PC-3 (cell line): ENCODE measurements around the gene NDFIP2. TPM values are rescaled to one million over a fixed set of nuclear protein-coding genes. Genes with fewer than 3 reads are reported as not detected.
A peak's percentile ranks its signal among the peaks of the same experiment; 100 is the strongest.

Source experiments
- ATAC-seq: fragments of 200-7000 bp; cut with Tn5 transposase; 2 replicates; pipeline ENCODE4 v1.9.1; 2020; ENCODE audit warnings: mild to moderate bottlenecking, moderate library complexity
- BruUV-seq: library from RNA; stranded (reverse); fragments of 400-500 nt; replicated peaks from 2 replicates; lab custom pipeline; 2021; lab: Mats Ljungman, UMichigan
- CTCF ChIA-PET: fragments of 300-600 bp; sonication (Branson Sonifier 250); formaldehyde crosslinking; loops from one replicate; lab custom pipeline; 2022; ENCODE audit warnings: antibody characterized with exemption; lab: Charles Lee
- POLR2A ChIA-PET: fragments of 300-600 bp; sonication (Branson Sonifier 250); formaldehyde crosslinking; loops from one replicate; lab custom pipeline; 2022; ENCODE audit warnings: antibody characterized with exemption; ENCODE audit not compliant: unreplicated experiment; lab: Charles Lee
- DNase-seq: peaks from one replicate; pipeline ENCODE4 v3.0.0-alpha.2; 2015
- H2AFZ ChIP-seq: fragments of 300-600 bp; sonication (generic); 2 replicates; pipeline ENCODE4 v1.6.0; 2016; ENCODE audit warnings: antibody characterized with exemption, low read length
- H3F3A ChIP-seq: fragments of 300-600 bp; sonication (generic); one replicate; pipeline ENCODE4 v1.6.0; 2017; ENCODE audit warnings: antibody characterized with exemption, low read length, control low read depth, mild to moderate bottlenecking; ENCODE audit not compliant: unreplicated experiment
- H3K27ac ChIP-seq: fragments of 300-600 bp; sonication (generic); 2 replicates; pipeline ENCODE4 v1.5.1; 2016; ENCODE audit warnings: mild to moderate bottlenecking, low read length
- H3K27me3 ChIP-seq: fragments of 300-600 bp; sonication (generic); 2 replicates; pipeline ENCODE4 v1.6.1; 2016; ENCODE audit warnings: low read length, mixed read lengths
- H3K36me3 ChIP-seq: fragments of 300-600 bp; sonication (generic); 2 replicates; pipeline ENCODE4 v1.6.1; 2016; ENCODE audit warnings: low read depth, mixed run types, low read length, mixed read lengths
- H3K4me1 ChIP-seq: fragments of 300-600 bp; sonication (generic); 2 replicates; pipeline ENCODE4 v1.5.1; 2016; ENCODE audit warnings: low read length; ENCODE audit not compliant: insufficient read depth
- H3K4me2 ChIP-seq: fragments of 300-600 bp; sonication (generic); 2 replicates; pipeline ENCODE4 v1.6.0; 2016; ENCODE audit warnings: low read length
- H3K4me3 ChIP-seq: fragments of 300-600 bp; sonication (generic); 2 replicates; pipeline ENCODE4 v1.5.1; 2016; ENCODE audit warnings: mild to moderate bottlenecking, low read length, mixed read lengths
- H3K79me2 ChIP-seq: fragments of 300-600 bp; sonication (generic); 2 replicates; pipeline ENCODE4 v1.6.1; 2017; ENCODE audit warnings: low read length, mixed read lengths
- H3K9ac ChIP-seq: fragments of 300-600 bp; sonication (generic); 2 replicates; pipeline ENCODE4 v1.6.0; 2016; ENCODE audit warnings: mild to moderate bottlenecking, low read length
- H3K9me2 ChIP-seq: fragments of 300-600 bp; sonication (generic); replicated peaks from 2 replicates; pipeline ENCODE4 v1.6.1; 2016; ENCODE audit warnings: mixed run types, low read length, mixed read lengths
- H3K9me3 ChIP-seq: fragments of 300-600 bp; sonication (generic); 2 replicates; pipeline ENCODE4 v1.6.1; 2016; ENCODE audit warnings: low read length, mixed read lengths
- H4K20me1 ChIP-seq: fragments of 300-600 bp; sonication (generic); 2 replicates; pipeline ENCODE4 v1.6.1; 2016; ENCODE audit warnings: low read length, mixed read lengths
- EZH2 ChIP-seq: fragments of 300-600 bp; sonication (generic); IDR thresholded peaks from one replicate; pipeline ENCODE4 v1.6.1; 2017; ENCODE audit warnings: antibody characterized with exemption, mild to moderate bottlenecking, low read length; ENCODE audit not compliant: unreplicated experiment
- EZH2phosphoT487 ChIP-seq: fragments of 300-600 bp; sonication (generic); IDR thresholded peaks from 2 replicates; pipeline ENCODE4 v1.6.1; 2018; ENCODE audit warnings: mild to moderate bottlenecking, antibody characterized with exemption, low read length, borderline replicate concordance
- intact Hi-C: fragments of 100-400 bp; cut with micrococcal nuclease; formaldehyde crosslinking; loops from 2 replicates; pipeline ENCODE4 v1.9.0; 2023
- total RNA-seq: library from RNA; depleted of rRNA; stranded (reverse); fragments of >200 nt; gene quantifications from 2 replicates; pipeline ENCODE4 v1.2.3, GENCODE V29; 2014
- TF ChIP-seq, protein P1 (sequence below): fragments of 300-600 bp; sonication (generic); conservative IDR thresholded peaks from 2 replicates; pipeline ENCODE4 v1.5.1; 2017; ENCODE audit warnings: antibody characterized with exemption, low read depth, mild to moderate bottlenecking, low read length

The NDFIP2 gene
- total RNA-seq, 1 experiment from 2014 or later, result 19.5 TPM

DNA sequence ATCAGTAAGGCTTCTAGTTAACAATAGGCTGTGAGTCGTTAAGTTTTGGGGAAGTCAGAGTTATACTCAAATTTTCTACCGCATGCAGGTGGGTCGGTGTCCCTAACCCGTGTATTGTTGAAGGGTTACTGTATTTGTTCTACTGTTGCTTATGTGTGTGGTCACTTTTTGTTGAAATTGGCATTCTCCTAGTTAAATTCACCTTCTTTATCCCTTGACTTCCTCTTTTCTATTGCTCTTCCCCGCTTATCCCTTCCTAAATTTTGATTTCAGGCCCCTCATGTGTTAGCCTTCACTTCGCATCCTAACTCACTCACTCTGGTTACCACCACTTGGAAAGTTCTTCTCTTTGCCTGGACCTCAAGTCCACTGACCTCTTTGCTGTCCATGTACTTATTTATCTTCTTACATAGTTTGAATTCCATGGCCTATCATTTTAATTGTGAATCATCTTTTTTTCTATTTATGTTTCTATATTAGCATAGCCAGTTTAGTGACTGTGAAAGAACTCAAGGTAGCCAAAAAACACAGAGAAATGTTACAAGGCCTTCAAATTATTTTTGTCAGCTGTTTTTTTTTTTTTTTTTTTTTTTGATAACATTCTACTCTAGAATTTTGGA, 52.9 kb downstream of the NDFIP2 start:
- H3K27ac ChIP-seq, result no peak overlapping the region
- intact Hi-C loops, result no loop called here
- H3K9ac ChIP-seq, result no peak overlapping the region
- no peaks in the 10 kb centered on the region for H3K27me3 ChIP-seq
- H3K4me1 ChIP-seq, result no peaks in the 10 kb centered on the region; the same call in 1 of the 2 replicates
- H2AFZ ChIP-seq, result no peak overlapping the region
- CTCF ChIA-PET, result no interaction called here
- no peaks in the 10 kb centered on the region for H3F3A ChIP-seq
- no peaks in the 10 kb centered on the region for H3K9me2 ChIP-seq
- 0 out of 2 replicates have a peak, but pooled peaks have one; percentile 13 for ATAC-seq
- no TSS peak for BruUV-seq
- TF ChIP-seq EZH2 (no peak), EZH2phosphoT487 (no peak)
- TF ChIP-seq, protein P1, sequence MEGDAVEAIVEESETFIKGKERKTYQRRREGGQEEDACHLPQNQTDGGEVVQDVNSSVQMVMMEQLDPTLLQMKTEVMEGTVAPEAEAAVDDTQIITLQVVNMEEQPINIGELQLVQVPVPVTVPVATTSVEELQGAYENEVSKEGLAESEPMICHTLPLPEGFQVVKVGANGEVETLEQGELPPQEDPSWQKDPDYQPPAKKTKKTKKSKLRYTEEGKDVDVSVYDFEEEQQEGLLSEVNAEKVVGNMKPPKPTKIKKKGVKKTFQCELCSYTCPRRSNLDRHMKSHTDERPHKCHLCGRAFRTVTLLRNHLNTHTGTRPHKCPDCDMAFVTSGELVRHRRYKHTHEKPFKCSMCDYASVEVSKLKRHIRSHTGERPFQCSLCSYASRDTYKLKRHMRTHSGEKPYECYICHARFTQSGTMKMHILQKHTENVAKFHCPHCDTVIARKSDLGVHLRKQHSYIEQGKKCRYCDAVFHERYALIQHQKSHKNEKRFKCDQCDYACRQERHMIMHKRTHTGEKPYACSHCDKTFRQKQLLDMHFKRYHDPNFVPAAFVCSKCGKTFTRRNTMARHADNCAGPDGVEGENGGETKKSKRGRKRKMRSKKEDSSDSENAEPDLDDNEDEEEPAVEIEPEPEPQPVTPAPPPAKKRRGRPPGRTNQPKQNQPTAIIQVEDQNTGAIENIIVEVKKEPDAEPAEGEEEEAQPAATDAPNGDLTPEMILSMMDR, result no peak
- no peaks in the 10 kb centered on the region for H3K36me3 ChIP-seq
- H4K20me1 ChIP-seq, result no peaks in the 10 kb centered on the region
- no peak overlapping the region for H3K4me2 ChIP-seq
- H3K9me3 ChIP-seq, result no peaks in the 10 kb centered on the region
- H3K79me2 ChIP-seq, result no peaks in the 10 kb centered on the region
- POLR2A ChIA-PET, result interaction anchor here (0.5 kb wide), 1 partner anchor 51 kb away, joined by 3 read pairs; no protein-coding TSS in a partner anchor
- no peak overlapping the region for H3K4me3 ChIP-seq
- DNase-seq, result no peak

DNA sequence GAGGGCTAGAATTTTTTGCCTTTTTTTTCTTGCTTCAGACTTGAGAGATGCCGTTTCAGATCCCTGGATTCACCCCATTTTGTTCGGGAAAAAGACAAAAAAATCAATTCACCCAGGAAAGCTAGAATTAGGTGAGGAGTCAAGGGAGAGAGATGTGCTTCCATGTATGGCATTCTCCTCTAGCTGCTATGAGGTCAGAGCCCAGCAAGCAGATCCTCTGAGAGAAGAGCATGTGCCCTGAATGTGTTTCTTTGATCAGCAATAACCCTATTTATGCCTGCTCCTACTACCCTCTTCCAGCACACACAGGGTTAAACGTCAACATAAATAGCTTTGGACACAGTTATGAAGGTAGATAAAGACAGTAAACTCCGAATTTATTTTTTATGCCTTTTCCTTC, 53.6 kb downstream of the NDFIP2 start:
- Histone ChIP-seq H3K27me3 (no peaks in the 10 kb centered on the region), H3K4me2 (no peak overlapping the region), H3K9me2 (no peaks in the 10 kb centered on the region), H3K4me1 (no peaks in the 10 kb centered on the region; the same call in 1 of the 2 replicates), H3K27ac (no peak overlapping the region), H4K20me1 (no peaks in the 10 kb centered on the region), H3K9me3 (no peaks in the 10 kb centered on the region), H3K36me3 (no peaks in the 10 kb centered on the region), H3F3A (no peaks in the 10 kb centered on the region), H2AFZ (no peak overlapping the region), H3K79me2 (no peaks in the 10 kb centered on the region), H3K4me3 (no peak overlapping the region), H3K9ac (no peak overlapping the region)
- BruUV-seq, result no TSS peak
- CTCF ChIA-PET, result no interaction called here
- ATAC-seq (no peak), DNase-seq (no peak)
- intact Hi-C loops, result no loop called here
- POLR2A ChIA-PET, result no interaction called here
- TF ChIP-seq EZH2phosphoT487, result no peak
- TF ChIP-seq, protein P1, result no peak
- TF ChIP-seq EZH2, result no peak

DNA sequence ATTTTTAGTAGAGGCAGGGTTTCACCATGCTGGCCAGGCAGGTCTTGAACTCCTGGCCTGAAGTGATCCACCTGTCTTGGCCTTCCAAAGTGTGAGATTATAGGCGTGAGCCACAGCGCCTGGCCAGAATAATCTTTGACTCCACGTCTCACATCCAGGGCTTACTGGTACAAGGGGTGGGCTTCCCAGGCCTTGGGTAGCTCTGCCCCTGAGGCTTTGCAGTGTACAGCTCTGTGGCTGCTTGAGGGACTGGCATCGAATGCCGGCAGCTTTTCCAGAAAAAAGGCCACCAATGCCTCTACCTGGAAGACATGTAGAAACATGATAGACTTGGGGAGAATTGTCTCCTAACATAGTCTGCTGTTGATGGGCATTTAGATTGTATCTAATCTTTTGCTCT, 57.8 kb downstream of the NDFIP2 start:
- H3K27me3 ChIP-seq, result no peaks in the 10 kb centered on the region
- intact Hi-C loops, result no loop called here
- no peaks in the 10 kb centered on the region for H3K36me3 ChIP-seq
- H3K9me2 ChIP-seq, result no peaks in the 10 kb centered on the region
- no peak overlapping the region for H3K9ac ChIP-seq
- no peak for DNase-seq
- no peak for TF ChIP-seq EZH2
- no peak for TF ChIP-seq EZH2phosphoT487
- TF ChIP-seq, protein P1, result no peak
- no peaks in the 10 kb centered on the region for H3K9me3 ChIP-seq
- no peaks in the 10 kb centered on the region for H3K79me2 ChIP-seq
- H3F3A ChIP-seq, result no peaks in the 10 kb centered on the region
- H3K4me2 ChIP-seq, result no peak overlapping the region
- H4K20me1 ChIP-seq, result no peaks in the 10 kb centered on the region
- no peak overlapping the region for H3K27ac ChIP-seq
- no peak for ATAC-seq
- H3K4me1 ChIP-seq, result no peaks in the 10 kb centered on the region; the same call in 1 of the 2 replicates
- H2AFZ ChIP-seq, result no peak overlapping the region
- ChIA-PET CTCF (no interaction called here), POLR2A (no interaction called here)
- BruUV-seq, result no TSS peak
- no peak overlapping the region for H3K4me3 ChIP-seq
